Left cardiac atrium (tissue), 4 donors: Measurements from ENCODE around the gene FAM53B. TPM values are rescaled to one million over a fixed set of nuclear protein-coding genes. Genes with fewer than 3 reads are reported as not detected.

Experiments used
- ATAC-seq, 2 donors: fragments of 200-7000 bp; cut with Tn5 transposase; one replicate each; pipeline ENCODE4 v1.9.1; 2020; ENCODE audit warnings: mild to moderate bottlenecking in 2 of 2, moderate library complexity in 2 of 2
- DNase-seq: peaks from one replicate; pipeline ENCODE4 v3.0.0-alpha.2; 2020
- intact Hi-C, 2 donors: fragments of 100-400 bp; cut with DNase I; formaldehyde crosslinking; loops; one replicate each; pipeline versions ENCODE4 v1.14.1 to v1.15.1; 2022 to 2023
- total RNA-seq, 2 donors: library from RNA; stranded (reverse); fragmentation: NEBNext Ultra II Directional; extraction: Animal tissue kit (Norgen Biotek cat#: 25700); gene quantifications; one replicate each; pipeline ENCODE4 v1.2.1, GENCODE V29; 2021
- donor health status: DM: no; HTN: yes; CAD: no.
- donor health status: DM: no; HTN: yes; CAD: no; lungs with severe emphysema.
- donor health status: DM: yes; HTN: yes; CAD: no.
- donor health status: Dilated cardiomyopathy.

The FAM53B gene
- total RNA-seq, 2 donors from 2014 or later: 23.3 to 31.4 TPM

DNA sequence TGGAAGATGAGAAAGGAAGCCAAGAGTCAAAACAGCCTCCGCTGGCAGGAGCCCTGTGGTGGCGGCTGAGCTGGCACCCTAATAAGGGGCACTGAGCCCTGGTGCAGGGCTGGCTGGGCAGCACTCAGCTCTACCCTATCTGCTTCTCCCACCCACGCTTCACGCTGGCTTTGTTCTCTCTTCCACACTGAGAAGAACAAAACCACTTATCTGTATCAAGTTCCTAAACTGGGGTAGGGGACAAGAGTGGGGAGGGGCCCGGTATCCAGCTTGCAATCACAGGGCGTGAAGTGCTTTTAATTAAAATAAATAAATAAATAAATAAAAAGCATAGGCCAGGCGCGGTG is 52.1 kb downstream of the FAM53B start:
- ATAC-seq: peak in 1 of 2 donors; percentile 55
- DNase-seq: peak; percentile 27
- intact Hi-C loops: no loop called here

DNA sequence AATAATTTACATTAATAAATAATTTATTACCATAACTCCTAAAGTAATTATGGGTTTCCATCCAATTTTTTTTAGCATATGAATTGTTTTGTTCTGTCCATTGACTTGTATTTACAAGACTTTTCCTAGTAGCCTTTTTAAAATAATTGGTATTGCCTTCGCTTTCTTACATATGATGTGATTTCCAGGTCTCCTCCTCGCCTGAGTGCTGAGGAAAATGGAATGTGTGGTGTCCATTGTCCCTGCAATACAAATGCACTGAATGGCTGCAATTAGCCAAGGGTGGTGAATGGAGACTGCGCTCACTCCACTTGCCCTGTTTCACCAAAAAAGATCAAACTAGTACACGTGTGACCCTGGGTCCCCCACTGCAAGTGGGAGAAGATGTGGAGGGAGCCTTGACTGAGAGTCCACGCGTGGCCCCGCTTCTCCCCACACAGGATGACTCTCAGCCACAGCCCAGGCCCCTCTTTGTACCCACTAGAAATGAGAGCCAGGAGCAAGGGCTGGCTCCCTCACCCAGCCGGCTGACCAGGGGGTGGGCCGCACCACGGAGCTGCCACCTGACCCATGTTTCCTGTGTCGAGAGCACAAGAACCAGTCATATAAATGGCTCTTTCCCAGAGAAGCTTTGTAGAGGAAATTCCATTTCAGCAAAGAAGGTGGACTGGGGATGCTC is 52.6 kb downstream of the FAM53B start:
- intact Hi-C loops: no loop called here
- ATAC-seq (no peak), DNase-seq (peak; percentile 18)

DNA sequence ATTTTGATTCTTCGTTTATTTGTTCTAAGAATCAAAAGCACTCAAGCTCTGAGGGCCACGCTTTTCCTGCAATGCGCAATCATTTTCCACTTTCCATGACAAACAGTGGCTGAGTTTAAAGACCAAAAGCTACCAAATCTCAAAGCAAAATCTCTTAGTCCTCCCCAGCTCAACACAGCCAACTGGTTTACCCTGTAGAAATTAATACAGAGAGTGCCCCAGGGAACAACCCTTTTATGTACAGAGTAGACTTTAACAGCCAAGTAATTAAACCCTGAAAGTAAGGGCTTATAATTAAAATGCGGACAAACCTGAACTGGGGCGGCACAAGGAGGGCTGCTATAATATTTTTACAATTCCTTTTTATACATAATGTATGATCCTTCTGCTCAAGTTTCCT is 53.2 kb downstream of the FAM53B start:
- intact Hi-C loops: no loop called here
- DNase-seq (no peak), ATAC-seq (no peak)

DNA sequence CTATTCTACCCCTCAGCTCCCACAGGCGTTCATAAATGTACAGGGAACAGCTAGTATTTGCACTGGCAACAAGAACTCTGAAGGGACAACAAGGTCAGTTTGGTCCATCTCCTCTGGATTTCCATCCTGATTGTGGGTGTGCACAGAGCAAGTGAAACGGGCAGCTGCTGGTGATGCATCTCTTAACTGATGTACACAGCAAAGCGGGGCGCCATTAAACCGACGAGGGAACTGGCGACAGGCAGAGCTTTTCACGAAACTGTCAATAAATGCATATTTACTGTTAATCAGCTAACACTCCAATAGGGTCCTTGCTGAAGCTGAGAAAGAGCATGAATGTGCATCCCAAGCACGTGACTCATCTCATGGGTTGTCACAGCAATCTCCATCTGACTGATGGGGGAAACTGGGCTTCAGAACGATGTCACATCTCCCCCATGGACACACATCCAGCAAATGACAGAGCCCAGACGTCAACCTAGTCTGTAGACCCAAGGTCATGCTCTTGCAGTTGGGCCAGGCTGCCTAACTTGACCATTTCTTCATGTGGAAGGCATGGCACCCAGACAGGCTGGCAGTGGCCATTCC is 54.2 kb downstream of the FAM53B start:
- ATAC-seq (no peak), DNase-seq (no peak)
- intact Hi-C loops: loop anchor here in 1 of 2 donors (10.0 kb wide), 1 partner anchor 45 kb away; no protein-coding TSS in a partner anchor

DNA sequence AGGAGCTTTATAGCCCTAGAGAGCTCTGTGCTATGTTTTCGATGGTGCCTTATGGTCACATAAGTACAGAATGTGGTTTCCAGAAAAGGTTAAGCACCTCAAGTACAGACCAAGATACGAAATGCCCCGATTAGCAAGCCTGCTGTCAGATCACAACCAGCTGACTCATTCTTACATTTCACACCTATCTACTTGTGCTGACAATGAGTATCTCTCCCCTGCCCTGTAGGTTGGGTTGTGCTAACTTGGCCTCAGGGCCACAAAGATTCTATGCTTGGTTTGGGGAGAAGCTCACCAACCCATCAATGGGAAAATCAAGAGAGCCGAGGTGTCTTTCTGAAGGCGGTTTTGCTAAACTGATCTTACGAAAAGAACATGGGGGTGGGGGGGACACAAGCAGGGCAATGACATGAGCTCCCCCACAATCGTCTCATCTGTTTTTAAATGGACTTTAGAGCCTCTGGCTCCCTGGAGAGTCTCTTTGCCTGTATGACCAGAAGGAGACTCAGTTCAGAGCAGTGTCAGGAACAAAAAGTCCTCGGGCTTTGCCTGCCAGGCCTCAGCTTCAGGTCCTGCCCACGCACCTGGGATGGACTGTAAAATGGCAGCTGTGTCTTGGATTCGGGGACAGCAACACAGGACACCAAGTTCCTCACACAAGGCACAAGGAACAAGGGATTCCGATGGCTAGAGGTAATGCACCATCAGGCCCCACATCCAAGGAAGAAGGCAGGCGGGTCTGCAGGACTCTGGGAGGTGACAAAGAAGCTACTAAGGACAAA is 55.1 kb downstream of the FAM53B start:
- intact Hi-C loops: loop anchor here in 1 of 2 donors (10.0 kb wide), 1 partner anchor 46 kb away; no protein-coding TSS in a partner anchor
- DNase-seq (no peak), ATAC-seq (peak; percentile 45 to 57)

DNA sequence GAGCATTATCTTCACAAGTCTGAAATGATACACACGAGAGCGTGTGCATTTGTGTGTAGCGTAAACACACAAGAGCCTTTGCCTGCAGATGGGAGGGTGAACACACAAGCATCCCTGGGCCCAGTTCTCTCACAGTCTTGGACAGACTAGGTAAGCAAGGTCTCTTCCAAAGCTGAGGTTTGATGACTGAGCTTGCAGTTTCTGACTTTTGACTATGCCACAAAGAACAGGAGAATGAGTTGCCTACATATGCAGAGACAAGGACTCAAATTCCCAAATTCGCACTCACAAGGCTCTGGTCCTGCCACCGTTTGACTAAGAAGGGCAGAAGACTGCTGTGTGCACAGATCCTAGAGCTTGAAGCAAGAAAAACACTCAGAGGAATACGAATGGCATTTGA is 55.8 kb downstream of the FAM53B start:
- intact Hi-C loops: loop anchor here in 1 of 2 donors (10.0 kb wide), 1 partner anchor 46 kb away; no protein-coding TSS in a partner anchor
- DNase-seq (no peak), ATAC-seq (no peak)

DNA sequence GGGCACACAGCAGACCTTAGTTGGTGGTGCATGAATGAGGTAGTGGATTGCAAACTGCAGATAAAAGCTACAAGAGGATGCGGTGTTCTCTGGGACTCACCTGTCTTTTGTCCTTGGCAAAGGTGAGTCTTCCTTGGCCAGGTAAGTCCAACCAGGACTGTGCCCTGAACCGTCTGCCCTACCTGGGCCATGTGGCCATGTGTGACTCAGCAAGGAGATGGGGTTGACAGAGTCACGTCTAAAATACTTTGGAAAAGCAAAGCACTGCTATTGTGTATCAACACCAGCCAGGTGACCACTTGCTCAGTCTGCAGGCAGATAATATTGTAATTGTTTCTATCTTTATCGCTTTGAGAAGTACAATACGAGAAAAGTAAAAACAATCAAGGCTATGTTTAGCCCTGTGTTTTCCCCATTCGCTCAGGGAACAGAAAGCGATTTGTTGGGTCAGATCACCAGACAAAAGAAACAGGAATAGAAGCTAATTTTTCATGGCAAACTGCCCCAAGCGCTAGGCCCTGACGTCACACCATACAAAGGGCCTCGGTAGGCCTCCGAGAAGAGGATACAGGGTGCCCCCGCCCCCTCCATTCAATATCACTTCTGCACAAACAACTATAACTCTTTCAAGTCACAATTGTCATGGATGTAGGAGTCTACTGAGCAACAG is 57.3 kb downstream of the FAM53B start:
- peak; percentile 67 for DNase-seq
- intact Hi-C loops: loop anchor here in 1 of 2 donors (10.0 kb wide), 1 partner anchor 48 kb away; no protein-coding TSS in a partner anchor
- peak; percentile 14 to 36 for ATAC-seq

DNA sequence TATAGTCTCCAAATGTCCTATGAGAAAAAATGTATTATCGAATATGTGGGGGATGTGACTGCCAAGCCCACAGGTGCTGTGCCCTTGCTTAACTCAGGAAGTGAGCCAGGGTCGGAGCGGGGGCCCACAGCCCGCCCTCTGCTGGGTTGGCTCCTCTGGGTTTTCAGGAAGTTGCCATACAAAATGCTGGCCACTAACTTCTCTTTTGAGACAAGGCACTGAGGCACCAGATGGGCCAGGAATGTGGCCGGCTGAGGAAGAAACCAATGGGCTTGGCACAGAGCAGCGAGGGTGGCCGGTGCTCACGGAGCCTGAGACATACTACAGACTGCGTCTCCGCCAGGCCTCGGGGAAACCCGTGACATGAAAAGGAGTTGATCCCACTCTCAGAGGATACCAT is 58.9 kb downstream of the FAM53B start:
- no peak for DNase-seq
- ATAC-seq: peak; percentile 48 to 65
- intact Hi-C loops: loop anchor here in 1 of 2 donors (10.0 kb wide), 1 partner anchor 50 kb away; no protein-coding TSS in a partner anchor

DNA sequence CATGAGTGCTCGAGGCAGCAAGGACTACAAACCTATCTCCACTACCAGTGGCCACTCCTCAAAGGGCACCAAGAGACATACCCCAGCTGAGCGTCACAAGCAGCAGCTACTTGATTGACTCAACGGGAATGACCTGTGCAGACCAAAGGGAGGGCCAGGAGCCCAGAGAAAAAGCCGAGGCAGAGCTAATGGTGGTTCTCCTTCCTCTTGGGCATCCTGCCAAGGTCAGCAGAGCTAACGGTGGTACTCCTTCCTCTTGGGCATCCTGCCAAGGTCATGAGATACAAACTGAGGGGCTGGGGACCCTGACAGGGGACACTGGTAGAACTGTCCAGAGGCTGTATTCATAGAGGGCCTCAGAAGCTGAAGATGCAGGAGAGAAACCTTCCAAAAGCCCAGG is 60.4 kb downstream of the FAM53B start:
- ATAC-seq (no peak), DNase-seq (no peak)
- intact Hi-C loops: loop anchor here in 1 of 2 donors (10.0 kb wide), 1 partner anchor 51 kb away; no protein-coding TSS in a partner anchor

DNA sequence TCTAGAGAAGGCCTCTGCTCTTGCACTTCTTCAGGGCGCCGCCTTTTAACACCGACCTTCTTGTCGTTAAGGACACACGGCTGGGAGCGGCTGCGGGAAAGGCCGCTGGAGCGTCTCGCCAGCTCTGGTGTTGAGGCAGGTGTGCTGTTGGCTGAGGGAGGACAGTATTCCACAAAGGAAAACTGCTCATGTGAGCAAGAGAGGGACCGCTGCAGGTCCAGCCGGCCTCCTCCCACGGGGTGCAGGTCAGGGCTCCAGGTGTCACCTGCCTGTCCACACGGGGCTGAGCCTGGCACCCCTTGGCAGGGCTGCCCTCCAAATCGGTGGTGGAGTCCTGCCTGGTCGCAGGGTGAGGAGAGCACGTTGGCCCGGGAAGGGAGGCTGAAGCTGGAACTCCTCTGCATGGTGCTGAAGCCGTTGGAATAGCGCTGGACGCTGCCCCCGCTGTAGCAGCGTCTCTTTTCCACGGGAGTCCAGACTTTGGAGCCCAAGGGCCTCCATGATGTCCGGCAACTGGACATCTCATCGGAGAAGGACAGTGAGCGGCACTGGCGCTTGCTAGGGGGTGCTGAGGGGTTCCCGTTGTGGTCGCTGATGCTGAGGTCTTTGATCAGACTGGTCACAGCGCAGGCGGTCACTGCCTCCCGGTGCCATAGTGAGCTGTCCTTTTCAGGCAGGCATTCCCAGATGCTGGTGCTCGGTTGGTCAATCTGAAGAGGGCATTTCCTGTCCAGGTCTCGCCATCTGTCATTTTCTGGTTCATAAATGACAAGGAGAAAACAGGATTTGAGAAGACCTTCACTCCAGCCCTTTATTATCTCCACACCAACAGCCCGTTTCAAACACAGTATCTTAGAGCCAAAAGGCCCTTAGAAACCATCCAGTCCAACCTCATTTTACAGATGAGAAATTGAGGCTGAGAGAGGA is 62.3 kb downstream of the FAM53B start:
- intact Hi-C loops: loop anchor here in 1 of 2 donors (10.0 kb wide), 1 partner anchor 53 kb away; no protein-coding TSS in a partner anchor
- ATAC-seq: no peak
- DNase-seq: no peak

DNA sequence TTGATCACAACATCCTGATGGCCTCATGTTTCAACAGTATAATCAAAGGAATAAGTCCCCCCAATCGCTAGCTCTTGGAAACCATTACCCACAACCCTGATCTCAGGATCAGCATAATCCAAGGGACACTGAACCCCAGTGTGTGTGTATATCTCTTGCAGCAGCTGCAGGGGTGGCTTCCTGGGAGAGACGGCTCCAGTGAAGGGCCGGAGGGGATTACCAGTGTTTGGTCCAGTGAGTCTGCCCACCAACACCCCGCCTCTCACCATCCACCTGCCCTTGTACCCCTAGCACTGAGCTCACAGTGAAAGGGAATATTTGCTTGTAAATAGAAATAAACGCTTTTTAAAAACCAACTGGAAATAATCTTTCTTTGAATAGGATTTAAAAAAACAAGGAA is 63.1 kb downstream of the FAM53B start:
- no peak for DNase-seq
- intact Hi-C loops: loop anchor here in 1 of 2 donors (10.0 kb wide), 1 partner anchor 54 kb away; no protein-coding TSS in a partner anchor
- no peak for ATAC-seq

DNA sequence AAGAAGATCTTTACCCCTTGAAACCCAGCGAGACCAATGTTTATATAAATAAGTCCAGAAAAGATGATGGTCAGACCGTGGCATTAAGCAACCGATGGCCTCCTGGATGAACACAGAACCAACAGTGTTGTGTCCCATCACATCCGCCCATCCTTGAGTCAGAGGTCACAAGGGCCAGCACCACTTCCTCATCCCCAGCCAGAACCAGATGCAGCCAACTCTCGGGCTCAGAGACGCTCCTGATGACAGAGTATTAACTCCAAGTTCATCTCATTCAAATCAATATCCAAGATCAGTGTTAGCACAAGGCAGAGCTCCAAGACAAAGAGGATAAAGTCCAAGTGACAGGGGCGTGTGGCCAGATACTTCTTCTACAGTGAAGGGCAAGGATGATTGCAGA is 63.5 kb downstream of the FAM53B start:
- intact Hi-C loops: loop anchor here in 1 of 2 donors (10.0 kb wide), 1 partner anchor 54 kb away; no protein-coding TSS in a partner anchor
- DNase-seq (no peak), ATAC-seq (peak in 1 of 2 donors; percentile 26)

DNA sequence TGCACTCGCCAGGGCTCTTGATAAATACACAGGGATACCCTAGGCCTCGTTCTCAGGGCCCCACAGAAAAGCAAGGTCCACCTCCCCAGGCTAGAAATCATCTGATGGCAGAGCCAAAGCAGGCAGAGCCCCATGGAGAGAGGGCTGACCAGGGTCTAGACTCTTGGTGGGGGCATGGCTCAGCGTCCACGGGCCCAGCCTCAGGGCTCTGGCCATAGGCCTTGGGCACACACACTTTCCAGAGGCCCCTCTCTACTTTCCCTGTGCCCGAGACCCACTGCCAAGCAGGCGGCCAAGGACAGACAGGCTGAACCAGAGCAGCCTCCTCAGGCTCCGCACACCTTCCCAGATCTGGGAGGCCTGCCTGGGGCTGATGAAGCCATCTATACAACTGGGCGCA is 64.8 kb downstream of the FAM53B start:
- intact Hi-C loops: loop anchor here in 1 of 2 donors (5.0 kb wide), 1 partner anchor 37 kb away; no protein-coding TSS in a partner anchor
- no peak for DNase-seq
- no peak for ATAC-seq

DNA sequence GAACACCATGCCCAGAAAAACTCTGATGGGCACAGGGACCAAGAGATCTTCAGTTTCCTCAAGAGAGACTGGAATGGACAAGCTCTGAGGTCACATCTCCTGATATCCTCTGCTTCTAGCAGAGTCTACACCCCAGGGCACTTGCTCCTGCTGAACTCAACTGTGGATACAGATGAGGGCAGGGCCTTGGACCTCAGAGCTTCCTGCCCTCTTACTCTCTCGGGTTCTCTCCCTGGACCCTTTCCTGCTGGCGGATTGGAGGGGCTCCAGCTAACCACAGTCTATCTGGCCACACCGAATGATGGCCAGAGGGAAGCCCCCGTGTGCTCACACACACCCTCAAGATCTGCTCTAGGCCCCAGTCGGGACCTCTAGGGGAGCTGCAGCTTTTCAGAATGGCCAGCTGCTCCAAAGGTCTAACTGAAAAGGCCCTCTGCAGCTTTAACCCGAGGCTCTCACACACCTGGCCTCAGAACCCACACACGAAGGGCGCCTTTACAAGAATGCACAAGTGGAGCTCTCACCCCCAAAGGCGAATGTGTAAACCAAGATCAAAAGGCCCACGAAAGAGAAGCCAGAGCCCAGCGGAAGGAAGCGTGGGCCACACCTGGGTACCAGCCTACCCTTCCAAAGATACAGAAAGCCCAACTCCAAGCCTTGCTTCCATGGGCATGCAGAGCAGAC is 65.5 kb downstream of the FAM53B start:
- intact Hi-C loops: loop anchor here in 1 of 2 donors (5.0 kb wide), 1 partner anchor 36 kb away; no protein-coding TSS in a partner anchor
- ATAC-seq: peak in 1 of 2 donors; percentile 40
- DNase-seq: no peak

DNA sequence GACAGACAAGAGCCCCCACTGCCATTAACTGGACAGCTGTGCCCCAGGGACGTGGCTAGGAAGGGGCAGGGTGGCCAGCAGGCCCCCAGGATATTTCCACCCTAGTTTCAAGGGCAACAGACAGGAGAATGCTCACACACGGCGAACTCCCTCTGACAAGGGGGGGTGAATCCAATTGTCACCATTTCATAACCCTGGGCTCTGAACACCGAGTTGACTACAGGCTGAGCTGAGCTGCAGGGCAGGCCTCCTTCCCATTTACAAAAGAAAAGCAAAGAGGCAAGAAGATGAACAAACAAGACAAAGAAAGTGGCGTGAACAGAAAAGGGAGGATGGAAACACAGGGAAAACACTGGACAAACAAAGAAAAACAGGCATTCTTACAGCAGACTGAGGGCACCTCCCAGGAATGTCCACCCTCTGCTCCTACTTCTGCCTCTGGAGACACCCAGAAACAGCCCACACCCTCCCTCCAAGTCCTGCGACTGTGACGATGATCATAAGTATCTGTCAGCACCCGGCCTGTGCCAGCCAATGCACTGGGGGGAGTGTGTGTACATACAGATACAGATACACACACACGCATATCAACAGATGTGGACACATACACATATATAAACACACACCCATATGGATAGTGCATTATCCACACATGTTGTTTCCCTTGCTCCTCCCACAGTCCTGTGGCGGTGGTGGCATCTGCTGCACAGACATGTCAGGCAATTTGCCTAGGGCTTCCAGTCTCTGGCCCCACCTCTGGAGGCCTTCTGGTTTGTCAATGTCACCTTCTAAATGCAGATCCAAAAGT is 66.2 kb downstream of the FAM53B start:
- DNase-seq: peak; percentile 61
- peak; percentile 75 to 77 for ATAC-seq
- intact Hi-C loops: loop anchor here in 1 of 2 donors (5.0 kb wide), 1 partner anchor 36 kb away; no protein-coding TSS in a partner anchor

DNA sequence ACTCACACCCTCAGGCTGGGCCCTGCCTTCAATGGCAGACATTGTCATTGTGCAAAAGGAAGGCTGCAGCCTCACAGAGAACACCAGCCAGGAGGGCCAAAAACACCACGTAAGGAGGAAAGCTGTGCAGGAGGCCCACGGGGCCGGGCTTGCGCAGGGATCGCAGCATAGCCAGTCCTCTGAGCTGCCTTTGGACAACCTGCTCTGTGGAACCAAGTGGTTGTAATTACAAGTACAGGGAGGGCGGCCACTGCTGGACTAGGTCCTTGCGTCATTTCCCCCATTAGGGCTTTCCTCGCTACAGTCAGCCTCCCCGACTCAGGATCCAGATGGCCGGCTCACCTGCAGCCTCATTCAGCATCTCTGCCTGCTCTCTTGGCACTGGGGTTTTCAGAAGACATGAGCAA is 66.9 kb downstream of the FAM53B start:
- DNase-seq (no peak), ATAC-seq (peak in 1 of 2 donors; percentile 6)
- intact Hi-C loops: loop anchor here in 1 of 2 donors (5.0 kb wide), 1 partner anchor 35 kb away; no protein-coding TSS in a partner anchor
